Lower leg skin (tissue), 3 donors: ENCODE measurements around the gene SYT6.

ENCODE experiments used
- POLR2A ChIP-seq, 2 donors: fragments of 450-650 bp; IDR thresholded peaks; one replicate each; pipeline ENCODE4 v1.6.1; 2016 to 2017; ENCODE audit warnings: antibody characterized with exemption in 2 of 2, mild to moderate bottlenecking in 1 of 2, moderate library complexity in 1 of 2
- TF ChIP-seq, protein P1 (sequence below), 3 donors: fragments of 450-650 bp; IDR thresholded peaks; one replicate each; pipeline ENCODE4 v1.5.1; 2016; ENCODE audit warnings: antibody characterized with exemption in 3 of 3, mild to moderate bottlenecking in 3 of 3, moderate library complexity in 2 of 3

DNA sequence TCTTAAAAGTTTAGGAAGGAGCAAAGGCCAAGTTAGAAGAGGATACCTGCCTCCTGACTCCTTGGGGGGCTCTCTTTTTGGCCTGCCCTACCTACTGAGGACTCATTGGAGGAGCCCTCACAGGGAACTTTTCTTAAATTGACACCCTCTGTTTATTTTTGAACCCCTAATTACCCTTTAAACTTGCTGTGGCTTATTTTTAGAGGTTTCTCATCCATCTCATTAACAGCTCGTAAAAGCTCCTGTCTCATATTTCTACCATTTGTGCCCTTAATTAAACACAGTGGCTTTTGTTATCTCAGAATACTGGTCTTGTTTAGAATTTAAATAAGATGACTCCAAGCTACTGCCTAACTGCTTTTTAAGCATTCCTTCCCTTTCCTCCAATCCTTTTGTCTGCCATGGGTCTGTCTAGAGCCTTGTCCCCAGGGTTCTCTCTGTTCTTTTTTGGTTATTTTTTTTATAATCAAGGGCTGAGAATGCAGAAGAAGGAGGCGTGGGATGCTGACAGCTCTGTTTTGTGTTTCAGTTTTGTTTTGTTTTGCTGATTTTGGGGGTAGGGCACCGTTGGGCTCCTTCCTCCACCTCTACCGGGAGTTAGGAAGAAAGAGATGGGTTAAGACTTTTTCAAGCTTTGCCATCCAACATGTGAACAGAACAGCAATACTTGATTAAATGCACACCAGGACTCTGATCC lies 78.0 kb downstream of the SYT6 start:
- TF ChIP-seq, protein P1, sequence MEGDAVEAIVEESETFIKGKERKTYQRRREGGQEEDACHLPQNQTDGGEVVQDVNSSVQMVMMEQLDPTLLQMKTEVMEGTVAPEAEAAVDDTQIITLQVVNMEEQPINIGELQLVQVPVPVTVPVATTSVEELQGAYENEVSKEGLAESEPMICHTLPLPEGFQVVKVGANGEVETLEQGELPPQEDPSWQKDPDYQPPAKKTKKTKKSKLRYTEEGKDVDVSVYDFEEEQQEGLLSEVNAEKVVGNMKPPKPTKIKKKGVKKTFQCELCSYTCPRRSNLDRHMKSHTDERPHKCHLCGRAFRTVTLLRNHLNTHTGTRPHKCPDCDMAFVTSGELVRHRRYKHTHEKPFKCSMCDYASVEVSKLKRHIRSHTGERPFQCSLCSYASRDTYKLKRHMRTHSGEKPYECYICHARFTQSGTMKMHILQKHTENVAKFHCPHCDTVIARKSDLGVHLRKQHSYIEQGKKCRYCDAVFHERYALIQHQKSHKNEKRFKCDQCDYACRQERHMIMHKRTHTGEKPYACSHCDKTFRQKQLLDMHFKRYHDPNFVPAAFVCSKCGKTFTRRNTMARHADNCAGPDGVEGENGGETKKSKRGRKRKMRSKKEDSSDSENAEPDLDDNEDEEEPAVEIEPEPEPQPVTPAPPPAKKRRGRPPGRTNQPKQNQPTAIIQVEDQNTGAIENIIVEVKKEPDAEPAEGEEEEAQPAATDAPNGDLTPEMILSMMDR (IDR thresholded peaks at IDR 0.05): no peak
- TF ChIP-seq POLR2A (IDR thresholded peaks at IDR 0.05): no peak
